HG03025 (cell line): ENCODE results near the gene SLC16A1.
"Not testable (repeated sequence)": the region's sequence is repeated elsewhere in the genome, so short reads cannot be mapped to it uniquely, and the experiment has no call there.

Source experiments
- ATAC-seq: cut with Tn5 transposase; IDR thresholded peaks from one replicate; pipeline ENCODE4 v1.9.1; 2021; ENCODE audit warnings: mild to moderate bottlenecking, moderate library complexity; ENCODE audit not compliant: unreplicated experiment, low FRiP score

The SLC16A1 gene

GRCh38 chr1:112973788-112974187, 17.8 kb upstream of the SLC16A1 start:
- no peak for ATAC-seq

GRCh38 chr1:112971006-112971405, 15.0 kb upstream of the SLC16A1 start:
- ATAC-seq = no peak

GRCh38 chr1:112964347-112964746, 8.4 kb upstream of the SLC16A1 start:
- ATAC-seq = no peak

GRCh38 chr1:112961072-112961471, 5.1 kb upstream of the SLC16A1 start:
- no peak for ATAC-seq

- ATAC-seq = no peak
These were observed 4.4 kb upstream of the SLC16A1 start for GRCh38 chr1:112960384-112960783.

DNA sequence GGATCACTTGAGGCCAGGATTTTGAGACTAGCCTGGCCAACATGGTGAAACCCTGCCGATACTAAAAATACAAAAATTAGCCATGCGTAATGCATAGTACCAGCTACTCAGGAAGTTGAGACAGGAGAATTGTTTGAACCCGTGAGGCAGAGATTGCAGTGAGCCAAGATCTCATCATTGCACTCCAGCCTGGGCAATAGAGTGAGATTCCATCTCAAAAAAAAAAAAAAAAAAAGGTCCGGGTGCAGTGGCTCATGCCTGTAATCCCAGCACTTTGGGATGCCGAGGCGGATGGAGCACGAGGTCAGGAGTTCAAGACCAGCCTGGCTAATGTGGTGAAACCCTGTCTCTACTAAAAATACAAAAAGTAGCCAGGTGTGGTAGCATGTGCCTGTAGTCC, 2.2 kb upstream of the SLC16A1 start:
- ATAC-seq = not testable (repeated sequence)

DNA sequence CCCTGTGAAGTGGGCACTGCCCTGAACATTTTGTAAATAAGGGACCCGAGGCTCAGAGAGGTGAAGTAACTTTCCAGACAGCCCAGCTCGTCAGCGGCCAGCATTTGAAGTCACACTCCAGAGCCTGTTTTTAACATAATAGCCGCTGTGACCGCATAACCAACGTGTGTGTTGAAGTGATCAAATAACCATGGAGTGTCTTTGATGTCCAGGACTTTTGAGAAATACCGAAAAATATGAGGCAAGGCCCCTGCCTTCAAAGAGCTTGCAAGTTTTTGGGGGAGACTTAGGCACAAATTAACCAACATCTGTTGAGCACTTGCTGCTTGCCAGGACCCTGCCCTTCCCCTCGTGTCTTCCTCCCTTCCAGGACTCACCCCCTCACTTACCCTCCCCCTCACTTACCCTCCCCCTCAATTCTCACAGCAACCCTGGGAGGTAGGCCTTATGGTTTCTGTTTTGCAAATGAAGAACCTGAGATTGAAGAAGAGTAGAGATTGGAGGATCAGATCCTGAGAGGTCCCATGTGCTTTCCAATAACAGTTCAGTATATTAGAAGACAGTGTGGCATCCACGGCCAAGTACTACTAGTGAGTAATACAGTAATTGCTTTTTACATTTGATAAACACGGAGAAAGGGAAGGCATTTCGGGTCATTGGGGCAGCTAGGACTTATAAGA, 1.3 kb upstream of the SLC16A1 start:
- ATAC-seq = peak; percentile 38

- ATAC-seq = peak; percentile 5
These were observed 642 bp upstream of the SLC16A1 start for GRCh38 chr1:112956544-112957132.

DNA sequence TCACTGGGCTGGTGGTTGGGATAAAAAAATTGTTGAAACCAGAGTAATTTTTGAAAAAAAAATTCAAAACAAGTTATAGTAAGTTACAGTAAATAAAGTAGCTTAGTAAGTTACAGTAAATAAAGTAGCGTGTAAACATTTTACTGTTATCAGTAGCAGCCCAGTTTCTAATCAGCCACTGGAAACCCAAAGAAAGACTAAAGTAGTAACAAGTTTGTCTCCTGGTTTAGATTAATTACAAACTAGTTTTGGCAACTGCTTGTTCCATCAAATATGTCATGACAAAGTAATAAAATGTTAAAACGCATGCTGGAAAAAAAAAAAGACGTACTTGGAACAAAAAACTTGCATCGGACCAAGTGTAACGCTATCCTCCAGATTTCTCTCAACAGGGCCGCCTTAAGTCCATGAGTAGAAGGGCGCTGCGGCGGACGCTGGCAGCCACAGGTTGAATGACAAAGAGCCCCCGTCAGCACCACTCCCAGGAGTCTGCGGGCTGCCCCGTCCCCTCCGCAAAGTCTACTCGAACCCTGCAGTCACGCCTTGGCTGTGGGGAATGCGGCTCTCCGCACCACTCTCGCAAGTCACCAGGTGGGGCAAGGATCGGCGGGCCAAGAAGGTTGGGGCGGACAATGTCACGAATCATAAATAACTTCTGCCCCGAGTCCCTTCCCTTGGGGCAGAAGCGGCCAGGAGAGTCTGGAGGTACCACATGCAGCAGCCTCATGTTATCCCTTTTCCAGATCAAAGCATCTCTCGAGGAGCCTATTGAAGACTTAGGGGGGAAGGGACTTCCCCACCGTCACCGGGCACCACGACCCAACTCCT, 837 bp downstream of the SLC16A1 start:
- ATAC-seq = peak; percentile 21

DNA sequence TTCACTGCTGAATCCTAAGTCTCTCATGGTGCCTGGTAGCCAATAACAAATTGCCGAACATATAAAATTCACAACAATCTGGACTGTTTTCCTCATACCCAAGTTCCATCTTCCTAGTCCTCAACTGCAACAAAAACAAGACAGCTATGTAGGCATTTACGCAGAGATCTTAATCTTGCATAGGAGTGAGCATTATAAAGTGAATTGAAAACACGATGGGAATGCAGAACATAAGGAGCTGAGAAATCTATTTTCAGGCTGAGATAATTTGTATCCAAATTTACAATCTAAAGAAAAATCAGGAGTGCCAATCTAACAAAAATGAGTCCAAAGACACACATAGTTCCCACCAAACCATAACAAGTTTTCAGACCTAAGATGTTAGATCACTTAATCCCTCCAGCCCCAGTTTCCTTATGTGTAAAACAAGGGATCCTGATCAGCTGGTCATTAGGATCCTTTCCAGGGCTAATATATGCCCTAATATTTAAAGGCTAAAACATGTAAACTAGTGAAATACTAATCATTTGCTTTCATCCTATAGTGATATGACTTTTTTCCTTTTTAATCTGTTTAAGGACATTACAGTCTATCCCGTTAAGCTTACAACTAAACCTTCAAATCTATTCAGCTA, 1.9 kb downstream of the SLC16A1 start:
- no peak for ATAC-seq

DNA sequence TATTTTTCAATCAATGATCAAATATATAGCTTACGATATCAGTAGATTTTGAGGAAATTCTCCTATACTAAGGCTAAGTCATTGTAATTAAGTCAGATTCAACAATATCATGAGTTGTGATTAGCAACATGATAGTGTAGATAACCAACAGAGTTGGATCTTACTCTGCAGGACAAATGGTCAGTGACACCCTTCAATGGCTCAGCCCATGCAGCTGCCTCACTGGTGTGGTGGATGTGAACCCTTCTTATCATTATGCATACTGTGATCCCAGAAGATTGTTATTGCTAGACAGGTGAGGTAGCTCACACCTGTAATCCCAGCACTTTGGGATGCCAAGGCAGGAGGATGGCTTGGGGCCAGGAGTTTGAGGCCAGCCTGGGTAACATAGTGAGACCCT, 5.6 kb downstream of the SLC16A1 start:
- no peak for ATAC-seq

DNA sequence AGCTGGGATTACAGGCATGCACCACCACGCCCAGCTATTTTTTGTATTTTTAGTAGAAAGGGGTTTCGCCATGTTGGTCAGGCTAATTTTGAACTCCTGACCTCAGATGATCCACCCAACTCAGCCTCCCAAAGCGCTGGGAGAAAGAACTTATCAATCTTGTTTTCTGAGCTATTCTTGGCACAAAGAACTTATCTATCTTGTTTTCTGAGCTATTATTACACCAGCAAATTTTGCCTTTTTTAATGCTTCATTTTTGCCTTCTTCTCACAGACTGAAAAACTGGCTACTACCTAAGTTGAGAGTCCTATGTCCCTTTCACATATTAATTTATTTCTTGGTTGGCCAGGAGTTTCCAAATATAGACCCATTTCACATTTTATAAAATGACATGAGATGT, 9.3 kb downstream of the SLC16A1 start:
- no peak for ATAC-seq

DNA sequence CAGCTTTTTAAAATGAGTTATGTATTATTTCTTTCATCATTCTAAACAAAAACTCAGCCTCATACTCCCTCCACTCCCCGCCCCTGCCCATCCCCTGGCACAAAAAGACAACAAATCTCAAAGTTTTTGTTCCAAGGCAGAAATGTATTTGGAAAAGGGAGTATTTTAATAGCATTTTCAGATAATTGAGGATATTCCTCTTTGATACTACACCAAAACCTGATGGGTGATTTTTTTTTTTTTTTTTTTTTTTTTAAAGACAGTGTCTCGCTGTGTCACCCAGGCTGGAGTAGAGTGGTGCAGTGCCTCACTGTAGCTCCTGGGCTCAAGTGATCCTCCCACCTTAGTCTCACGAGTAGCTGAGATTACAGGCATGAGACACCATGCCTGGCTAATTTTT, 16.2 kb downstream of the SLC16A1 start:
- ATAC-seq = no peak

DNA sequence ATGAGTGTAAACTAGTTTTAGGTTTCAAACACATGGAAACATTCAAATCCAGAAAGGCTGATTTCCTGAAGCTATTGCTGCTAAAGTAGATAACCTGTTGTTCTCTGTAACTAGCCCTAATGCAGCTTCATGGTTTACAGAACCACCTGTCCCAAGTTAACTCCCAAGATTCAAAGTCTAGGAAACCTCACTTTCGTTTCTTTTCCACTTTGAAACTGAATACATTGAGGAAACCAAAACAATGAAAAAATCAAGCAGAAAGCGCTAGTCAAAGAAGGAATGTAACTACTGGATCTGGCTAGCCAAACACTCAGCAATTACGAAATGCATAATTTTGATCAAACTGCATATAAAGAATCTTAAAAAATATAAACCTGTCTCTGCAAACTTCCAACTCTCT, 17.8 kb downstream of the SLC16A1 start:
- no peak for ATAC-seq

GRCh38 chr1:112937495-112937894, 18.5 kb downstream of the SLC16A1 start:
- no peak for ATAC-seq

DNA sequence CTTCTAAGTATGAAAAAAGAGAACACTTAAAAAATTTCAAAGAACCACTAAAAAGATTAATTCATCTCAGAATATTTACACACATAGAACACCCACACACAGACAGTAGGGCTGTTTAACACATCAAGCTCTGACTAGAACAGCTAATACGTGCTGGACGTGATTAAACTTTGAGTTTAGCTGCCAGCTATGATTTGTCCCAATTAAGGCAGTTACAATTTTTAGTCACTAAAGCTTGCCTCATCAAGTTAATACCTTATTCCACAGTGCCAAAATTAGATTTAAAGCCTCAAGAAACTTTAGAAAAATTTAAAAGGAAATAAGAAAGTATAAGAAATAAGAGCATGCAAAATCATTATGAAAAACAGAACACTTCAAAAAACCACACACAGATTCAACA, 18.9 kb downstream of the SLC16A1 start:
- no peak for ATAC-seq

DNA sequence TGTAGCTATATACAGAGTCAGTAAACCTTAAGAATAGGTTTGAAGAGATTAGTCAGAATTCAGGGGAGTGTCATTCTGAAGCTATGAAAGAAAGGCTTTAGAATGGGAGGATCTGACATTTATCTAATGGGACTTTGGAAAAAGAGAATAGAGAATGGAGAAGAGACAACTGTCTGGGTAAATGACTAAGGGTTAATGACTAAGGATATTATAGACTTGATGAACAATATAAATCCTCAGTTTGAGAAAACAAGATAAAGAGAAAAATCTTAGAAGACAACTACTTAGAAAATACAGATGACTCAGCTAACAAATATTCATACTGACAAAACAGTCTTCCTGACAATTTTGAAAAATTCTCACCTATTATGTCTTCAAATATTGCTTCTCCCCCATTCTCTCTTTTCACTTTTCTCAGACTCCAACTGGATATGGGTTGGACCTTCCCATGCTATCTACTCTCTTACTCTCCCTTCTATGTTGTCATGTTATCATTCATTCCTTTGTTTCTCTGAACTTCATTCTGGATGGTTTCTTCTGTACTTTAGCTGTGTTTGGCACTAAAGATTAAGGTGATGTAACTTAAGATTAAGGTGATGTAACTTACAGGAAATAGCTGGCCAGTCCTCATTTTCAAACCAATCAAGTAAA, 20.4 kb downstream of the SLC16A1 start:
- no peak for ATAC-seq

DNA sequence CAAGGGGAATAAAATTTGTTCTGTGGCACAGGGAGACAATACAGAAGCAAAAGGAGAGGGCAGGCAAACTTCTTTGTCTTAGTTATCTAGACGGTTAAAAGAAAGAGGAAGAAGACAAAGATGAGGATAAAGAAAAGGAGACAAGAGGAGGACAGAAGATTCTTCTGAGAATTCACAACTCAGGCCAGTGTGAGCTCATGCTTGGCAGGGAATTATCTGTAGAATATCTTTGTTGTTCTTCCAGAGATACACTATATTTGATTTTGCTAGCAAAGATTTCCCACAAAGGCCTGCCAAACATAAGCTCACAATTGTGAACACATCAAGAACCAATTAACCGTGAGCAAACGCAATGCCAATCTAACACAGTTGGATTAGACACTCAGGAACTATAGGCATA, 21.4 kb downstream of the SLC16A1 start:
- ATAC-seq = no peak

- ATAC-seq = no peak
These were observed 22.0 kb downstream of the SLC16A1 start for GRCh38 chr1:112933820-112934571.

DNA sequence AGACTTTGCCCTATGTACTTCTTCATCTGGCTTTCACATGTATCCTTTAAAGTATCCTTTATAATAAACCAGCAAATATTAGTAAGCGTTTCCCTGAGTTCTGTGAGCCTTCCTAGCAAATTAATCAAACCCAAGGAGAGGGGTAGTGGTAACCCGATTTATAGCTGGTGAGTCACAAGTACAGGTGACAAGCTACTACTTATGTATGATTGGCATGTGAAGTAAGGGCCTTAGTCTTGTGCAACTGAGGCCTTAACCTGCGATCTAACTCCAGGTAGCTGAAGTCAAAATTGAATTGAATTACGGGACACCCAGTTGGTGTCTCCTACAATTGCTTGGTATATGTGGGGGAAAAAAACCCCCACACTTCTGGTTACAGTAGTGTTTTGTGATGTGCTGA, 26.0 kb downstream of the SLC16A1 start:
- no peak for ATAC-seq
